Measurements from ENCODE around the gene TRMT1. TPM values are rescaled to one million over a fixed set of nuclear protein-coding genes. Genes with fewer than 3 reads are reported as not detected.

TRMT1 gene
- total and polyA plus RNA-seq, 2 of the 8 experiments (the other 6 are each of a cell fraction or from before 2014, with no cell fraction given): 77.4 to 99.3 TPM

GRCh38 chr19:13097033-13097462 is 19.5 kb downstream of the TRMT1 start:
- WGBS, 2 experiments (ENCODE audit: extremely low coverage in 1 of 2, insufficient coverage in 1 of 2, insufficient read length in 1 of 2, insufficient replicate concordance in 2 of 2, low coverage in 1 of 2, low lambda C conversion rate in 2 of 2, missing lambda C conversion rate in 1 of 2): 5% methylated on average over 20 of the region's 20 CpGs; no CpG with 5 or more reads in 1 of the 2 experiments
- Histone ChIP-seq H2BK20ac (ENCODE audit: low read length) (no peak overlapping the region), H2BK15ac (ENCODE audit: low read length) (no peak overlapping the region), H2BK120ac (replicated peaks; ENCODE audit: low read depth, low read length) (no peak overlapping the region), H2BK12ac (ENCODE audit: low read depth, low read length) (no peak overlapping the region), H4K5ac (ENCODE audit: insufficient read length, low read depth, low read length) (no peak overlapping the region), H3K4me2 (ENCODE audit: insufficient read depth in 1 of 2, low read depth in 2 of 2, low read length in 2 of 2) (peak overlapping the region; percentile 28 to 85; a peak in 2 of 4 replicates), H3K27ac (ENCODE audit: low read depth, low read length) (no peak overlapping the region), H3K9ac (replicated peaks in 1 of 4; ENCODE audit: extremely low read depth in 1 of 4, low read depth in 3 of 4, low read length in 3 of 4) (no peak overlapping the region), H3K27me3 (replicated peaks in 1 of 4; ENCODE audit: control insufficient read depth in 3 of 4, extremely low read depth in 1 of 4, insufficient read depth in 3 of 4, low read length in 3 of 4) (peaks cover 33 to 92% (median 75%) of the 10 kb centered on the region in 4 experiments), H3K79me2 (ENCODE audit: control insufficient read depth in 1 of 2, insufficient read depth in 2 of 2, low read length in 2 of 2) (no peaks in the 10 kb centered on the region), H4K20me1 (replicated peaks in 1 of 2; ENCODE audit: control insufficient read depth in 1 of 2, insufficient read depth in 2 of 2, low read length in 2 of 2) (peaks cover 2 to 16% of the 10 kb centered on the region in 2 experiments), H2BK5ac (ENCODE audit: low read depth, low read length) (no peak overlapping the region), H2AFZ (ENCODE audit: low read length) (no peak overlapping the region), H3K23me2 (ENCODE audit: low read depth, low read length) (peaks cover 3% of the 10 kb centered on the region; the same call in 1 of the 2 replicates), H3K4me3 (ENCODE audit: extremely low read depth in 1 of 4, insufficient read depth in 2 of 4, low read depth in 3 of 4, low read length in 4 of 4) (peak overlapping the region in 1 of 4 experiments; percentile 58; a peak in 2 of 8 replicates), H3K23ac (ENCODE audit: insufficient read length) (no peak overlapping the region), H3K14ac (ENCODE audit: insufficient read length) (no peak overlapping the region), H3K9me3 (ENCODE audit: insufficient read depth in 2 of 2, low read depth in 1 of 2, low read length in 1 of 2) (no peaks in the 10 kb centered on the region), H3K79me1 (ENCODE audit: low read depth, low read length) (no peaks in the 10 kb centered on the region), H3K4me1 (replicated peaks in 1 of 4; ENCODE audit: control insufficient read depth in 3 of 4, insufficient read depth in 4 of 4, low read length in 3 of 4) (peaks cover 0 to 22% (median 12%) of the 10 kb centered on the region in 4 experiments; a peak in 5 of 7 replicates), H3K4ac (replicated peaks; ENCODE audit: insufficient read length, low read depth, low read length) (no peak overlapping the region), H4K8ac (ENCODE audit: extremely low read depth, insufficient read depth, low read length) (no peak overlapping the region), H3K56ac (replicated peaks; ENCODE audit: insufficient read length, low read depth, low read length) (no peak overlapping the region), H3K36me3 (ENCODE audit: control insufficient read depth in 2 of 4, insufficient read depth in 4 of 4, low read length in 3 of 4) (no peaks in the 10 kb centered on the region), H4K91ac (replicated peaks; ENCODE audit: insufficient read length, low read length) (no peak overlapping the region), H2AK5ac (ENCODE audit: low read depth, low read length) (no peak overlapping the region), H3K18ac (ENCODE audit: extremely low read depth, low read length) (no peak overlapping the region)
- FAIRE-seq (no peak), DNase-seq (ENCODE audit: low read depth in 1 of 2, low spot score in 2 of 2) (no peak)
- TF ChIP-seq RNF2 (IDR thresholded peaks at IDR 0.05; ENCODE audit: borderline replicate concordance, low read depth, low read length, missing control alignments, poor library complexity, severe bottlenecking) (peak; percentile 73), CHD1 (IDR thresholded peaks at IDR 0.05; ENCODE audit: low read depth, low read length) (no peak)
- CTCF ChIA-PET (ENCODE audit: partially characterized antibody): interaction anchor here (4.2 to 48.8 kb wide), 5 partner anchors 19 to 118 kb away, joined by 38 to 1145 read pairs (median 141); no protein-coding TSS in a partner anchor
- POLR2A ChIA-PET (ENCODE audit: partially characterized antibody): interaction anchor here (1.4 to 2.8 kb wide), 5 partner anchors 8 to 206 kb away, joined by 4 to 14 read pairs (median 9); partner anchors contain the start of gene GCDH

Data from H1 (cell line).